Esophagus squamous epithelium (tissue), 4 donors: ENCODE results near the gene ANKMY2.

Source experiments
- CTCF ChIP-seq, 6 experiments: fragments of 450-650 bp in 4 of 6; fragments of 200-600 bp in 2 of 6; sonication (generic) in 2 of 6; IDR thresholded peaks; one replicate each; pipeline ENCODE4 v1.5.1; 2016 to 2019; ENCODE audit warnings: antibody characterized with exemption in 6 of 6, mild to moderate bottlenecking in 4 of 6, moderate library complexity in 4 of 6
- POLR2A ChIP-seq, 4 donors: fragments of 450-650 bp; IDR thresholded peaks; one replicate each; pipeline ENCODE4 v1.6.1; 2017; ENCODE audit warnings: antibody characterized with exemption in 4 of 4, mild to moderate bottlenecking in 4 of 4, moderate library complexity in 3 of 4

- no peak for TF ChIP-seq CTCF (IDR thresholded peaks at IDR 0.05)
- TF ChIP-seq POLR2A (IDR thresholded peaks at IDR 0.05): no peak
Measured at GRCh38 chr7:16638282-16639280, 7.0 kb downstream of the ANKMY2 start.
